HepG2 (cell line): Measurements from ENCODE around the gene BPIFA1. TPM values are rescaled to one million over a fixed set of nuclear protein-coding genes. Genes with fewer than 3 reads are reported as not detected.

Experiments
- ATAC-seq: fragments of 200-7000 bp; cut with Tn5 transposase; 3 replicates; pipeline ENCODE4 v1.9.1; 2020; ENCODE audit warnings: mild to moderate bottlenecking, moderate library complexity
- BruUV-seq: library from RNA; stranded (reverse); fragments of 400-500 nt; replicated peaks from 2 replicates; lab custom pipeline; 2021; lab: Mats Ljungman, UMichigan
- CTCF ChIA-PET: fragments of 300-600 bp; formaldehyde crosslinking; extraction: SDS; loops from one replicate; lab custom pipeline; 2021; ENCODE audit warnings: low total read pairs, inconsistent platforms, low intra/inter-chr PET ratio; lab: Yijun Ruan, JAX
- POLR2A ChIA-PET: fragments of 350-600 bp; sonication (Branson Sonifier 250); formaldehyde crosslinking; loops from one replicate; lab custom pipeline; 2020; ENCODE audit warnings: antibody characterized with exemption, inconsistent platforms; lab: Yijun Ruan, JAX
- DNase-seq: peaks from one replicate; pipeline ENCODE4 v3.0.0-alpha.2; 2015; ENCODE audit warnings: low spot score
- FAIRE-seq: peaks from 3 replicates; lab custom pipeline; 2011; peaks lifted over from hg19 to GRCh38; lab: Jason Lieb, UNC
- H2AFZ ChIP-seq: one replicate; pipeline ENCODE4 v1.6.1; 2011; ENCODE audit warnings: low read length, inconsistent platforms
- H3K27ac ChIP-seq: fragments of 300-600 bp; 3 replicates; pipeline ENCODE4 v1.8.0; 2011; ENCODE audit warnings: mixed run types, mild to moderate bottlenecking, mixed read lengths, low read length, inconsistent platforms; ENCODE audit not compliant: insufficient read depth; ENCODE audit errors: extremely low read length
- H3K27me3 ChIP-seq, 2 experiments: fragments of 200-600 bp in 1 of 2; 2 replicates in 1 of 2; 3 replicates in 1 of 2; pipeline versions ENCODE4 v1.6.0 to v1.8.0; 2011; ENCODE audit warnings: low read length in 2 of 2, mild to moderate bottlenecking in 2 of 2, moderate library complexity in 2 of 2, inconsistent platforms in 1 of 2; ENCODE audit not compliant: insufficient read depth in 2 of 2, control insufficient read depth in 1 of 2
- H3K36me3 ChIP-seq, 2 experiments: fragments of 200-600 bp in 1 of 2; replicated peaks in 1 of 2; 2 replicates in 1 of 2; 3 replicates in 1 of 2; pipeline versions ENCODE4 v1.5.1 to v1.8.0; 2011; ENCODE audit warnings: low read length in 2 of 2, inconsistent platforms in 1 of 2; ENCODE audit not compliant: insufficient read depth in 2 of 2, control insufficient read depth in 1 of 2
- H3K4me1 ChIP-seq: 2 replicates; pipeline ENCODE4 v1.5.1; 2012; ENCODE audit warnings: low read length, inconsistent platforms; ENCODE audit not compliant: insufficient read depth
- H3K4me2 ChIP-seq: 2 replicates; pipeline ENCODE4 v1.6.0; 2011; ENCODE audit warnings: low read depth, low read length, inconsistent platforms
- H3K4me3 ChIP-seq, 3 experiments: fragments of 200-600 bp in 1 of 3; sonication (generic), shearing (Covaris generic) in 1 of 3; replicated peaks in 1 of 3; 2 replicates each; pipeline ENCODE4 v1.5.1; 2011 to 2016; ENCODE audit warnings: low read length in 3 of 3, inconsistent platforms in 2 of 3, low read depth in 2 of 3, mild to moderate bottlenecking in 2 of 3, control low read depth in 1 of 3, mixed read lengths in 1 of 3; ENCODE audit not compliant: insufficient read depth in 1 of 3
- H3K79me2 ChIP-seq: one replicate; pipeline ENCODE4 v1.6.1; 2011; ENCODE audit warnings: low read length, inconsistent platforms; ENCODE audit not compliant: insufficient read depth
- H3K9ac ChIP-seq: 2 replicates; pipeline ENCODE4 v1.6.0; 2011; ENCODE audit warnings: mild to moderate bottlenecking, low read depth, low read length, inconsistent platforms; ENCODE audit not compliant: insufficient read depth
- H3K9me3 ChIP-seq: 2 replicates; pipeline ENCODE4 v1.5.1; 2012; ENCODE audit warnings: mild to moderate bottlenecking, low read length
- H4K20me1 ChIP-seq: 2 replicates; pipeline ENCODE4 v1.6.0; 2011; ENCODE audit warnings: inconsistent platforms, mild to moderate bottlenecking, low read length, moderate library complexity; ENCODE audit not compliant: insufficient read depth
- AHDC1 ChIP-seq: sonication (generic); formaldehyde crosslinking; IDR thresholded peaks from 2 replicates; pipeline ENCODE4 v1.5.1; 2020; ENCODE audit warnings: mild to moderate bottlenecking, missing genetic modification reagents, borderline replicate concordance
- ATF2 ChIP-seq: sonication (generic); formaldehyde crosslinking; IDR thresholded peaks from 2 replicates; pipeline ENCODE4 v1.4.0; 2020; ENCODE audit warnings: missing genetic modification reagents
- CCDC6 ChIP-seq: sonication (generic); formaldehyde crosslinking; IDR thresholded peaks from 2 replicates; pipeline ENCODE4 v1.8.1; 2022; ENCODE audit warnings: mild to moderate bottlenecking, missing genetic modification reagents, moderate library complexity
- MXD4 ChIP-seq: IDR thresholded peaks from 2 replicates; pipeline ENCODE4 v1.6.1; 2016; ENCODE audit warnings: mild to moderate bottlenecking, missing biosample characterization, missing genetic modification reagents
- ZSCAN21 ChIP-seq: sonication (generic); formaldehyde crosslinking; IDR thresholded peaks from 2 replicates; pipeline ENCODE4 v1.8.0; 2022; ENCODE audit warnings: mild to moderate bottlenecking, missing genetic modification reagents, moderate library complexity, borderline replicate concordance
- WGBS: methylation state at CpG from one replicate; pipeline ENCODE4 v1.1.6; 2017; ENCODE audit warnings: low lambda C conversion rate; 5-methylcytosine and 5-hydroxymethylcytosine counted together
- in situ Hi-C: cut with HindIII; loops from 2 replicates; pipeline ENCODE4 v1.10.0; 2017; ENCODE audit warnings: low pct_unique_long_range_greater_than_20kb; ENCODE audit not compliant: extremely low pct_ligation_motif_present
- intact Hi-C: fragments of 100-400 bp; cut with micrococcal nuclease; formaldehyde crosslinking; loops from one replicate; pipeline ENCODE4 v1.10.0; 2022; ENCODE audit not compliant: unreplicated experiment
- polyA plus RNA-seq, 8 experiments: library from polyadenylated mRNA; depleted of rRNA in 3 of 8; stranded (reverse) in 7 of 8; unstranded in 1 of 8; fragments of >200 nt; fragmentation: Illumina TruSeq in 4 of 8; extraction: Trizol in 4 of 8; gene quantifications; 2 replicates each; pipeline versions ENCODE4 v1.2.1 to v1.2.3, GENCODE V29; 2011 to 2016; ENCODE audit warnings: low read depth in 4 of 8, missing spikeins in 1 of 8, mixed read lengths in 1 of 8; ENCODE audit not compliant: insufficient read depth in 1 of 8
- total RNA-seq, 5 experiments: library from RNA; depleted of rRNA; stranded (reverse); fragments of >200 nt; fragmentation: Illumina TruSeq; extraction: Trizol; gene quantifications; 2 replicates each; pipeline ENCODE4 v1.2.3, GENCODE V29; 2016; ENCODE audit warnings: low read depth in 1 of 5

BPIFA1 gene
- total and polyA plus RNA-seq, 2 of the 13 experiments (the other 11 are each of a cell fraction or from before 2014, with no cell fraction given), result not detected

GRCh38 chr20:33257237-33257636, 21.4 kb downstream of the BPIFA1 start:
- no peak for DNase-seq
- H3K4me3 ChIP-seq, result no peak overlapping the region
- no peak overlapping the region for H3K27ac ChIP-seq
- ChIA-PET CTCF (no interaction called here), POLR2A (no interaction called here)
- H4K20me1 ChIP-seq, result no peaks in the 10 kb centered on the region
- WGBS, result 14% methylated on average over 5 of the region's 5 CpGs
- FAIRE-seq, result no peak
- H3K79me2 ChIP-seq, result no peaks in the 10 kb centered on the region
- ATAC-seq, result no peak
- intact Hi-C loops, result no loop called here
- peaks cover 0 to 9% of the 10 kb centered on the region in 2 experiments; a peak in 1 of 5 replicates for H3K27me3 ChIP-seq
- no peak for TF ChIP-seq AHDC1 (CRISPR knock-in tag)
- no peak for TF ChIP-seq ATF2 (CRISPR knock-in tag)
- TF ChIP-seq MXD4 (CRISPR knock-in tag), result no peak
- TF ChIP-seq ZSCAN21 (CRISPR knock-in tag), result no peak
- TF ChIP-seq CCDC6 (CRISPR knock-in tag), result no peak
- no TSS peak for BruUV-seq
- H3K9ac ChIP-seq, result no peak overlapping the region
- no peak overlapping the region for H3K4me2 ChIP-seq
- H2AFZ ChIP-seq, result no peak overlapping the region
- no peaks in the 10 kb centered on the region for H3K36me3 ChIP-seq
- in situ Hi-C loops, result no loop called here
- H3K9me3 ChIP-seq, result no peaks in the 10 kb centered on the region
- no peaks in the 10 kb centered on the region for H3K4me1 ChIP-seq
